RCC 7860 (cell line): ENCODE measurements around the gene CLRN3.

Experiments
- DNase-seq: peaks from one replicate; pipeline ENCODE4 v3.0.0-alpha.2; 2015; ENCODE audit warnings: low spot score
- FAIRE-seq: peaks from 2 replicates; lab custom pipeline; 2012; peaks lifted over from hg19 to GRCh38; lab: Jason Lieb, UNC

CLRN3 gene, protein sequence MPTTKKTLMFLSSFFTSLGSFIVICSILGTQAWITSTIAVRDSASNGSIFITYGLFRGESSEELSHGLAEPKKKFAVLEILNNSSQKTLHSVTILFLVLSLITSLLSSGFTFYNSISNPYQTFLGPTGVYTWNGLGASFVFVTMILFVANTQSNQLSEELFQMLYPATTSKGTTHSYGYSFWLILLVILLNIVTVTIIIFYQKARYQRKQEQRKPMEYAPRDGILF

DNA sequence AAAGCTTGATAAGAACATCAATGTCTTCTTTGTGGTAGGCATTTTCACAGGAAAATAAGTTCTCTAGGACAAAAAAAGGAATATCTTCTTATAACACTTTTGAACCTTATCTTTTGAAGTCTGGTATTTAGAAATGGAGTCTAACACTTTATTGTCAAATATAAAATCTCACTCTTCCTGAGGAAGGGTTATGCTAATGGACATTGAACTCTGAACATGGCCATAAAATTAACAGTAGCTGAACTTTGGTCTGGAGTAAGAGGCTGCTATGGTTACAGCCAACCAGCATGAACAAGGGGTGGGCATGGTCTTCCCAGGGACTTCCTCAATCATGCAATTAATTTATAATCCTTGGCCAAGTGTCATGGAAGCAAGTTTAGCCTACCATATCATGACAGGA lies at the start of gene CLRN3:
CLRN3 (minus strand) TSS at position 199 of the 400 bp plus-strand sequence; CDS start at position 42, 157 bp downstream.
- FAIRE-seq: no peak
- no peak for DNase-seq

DNA sequence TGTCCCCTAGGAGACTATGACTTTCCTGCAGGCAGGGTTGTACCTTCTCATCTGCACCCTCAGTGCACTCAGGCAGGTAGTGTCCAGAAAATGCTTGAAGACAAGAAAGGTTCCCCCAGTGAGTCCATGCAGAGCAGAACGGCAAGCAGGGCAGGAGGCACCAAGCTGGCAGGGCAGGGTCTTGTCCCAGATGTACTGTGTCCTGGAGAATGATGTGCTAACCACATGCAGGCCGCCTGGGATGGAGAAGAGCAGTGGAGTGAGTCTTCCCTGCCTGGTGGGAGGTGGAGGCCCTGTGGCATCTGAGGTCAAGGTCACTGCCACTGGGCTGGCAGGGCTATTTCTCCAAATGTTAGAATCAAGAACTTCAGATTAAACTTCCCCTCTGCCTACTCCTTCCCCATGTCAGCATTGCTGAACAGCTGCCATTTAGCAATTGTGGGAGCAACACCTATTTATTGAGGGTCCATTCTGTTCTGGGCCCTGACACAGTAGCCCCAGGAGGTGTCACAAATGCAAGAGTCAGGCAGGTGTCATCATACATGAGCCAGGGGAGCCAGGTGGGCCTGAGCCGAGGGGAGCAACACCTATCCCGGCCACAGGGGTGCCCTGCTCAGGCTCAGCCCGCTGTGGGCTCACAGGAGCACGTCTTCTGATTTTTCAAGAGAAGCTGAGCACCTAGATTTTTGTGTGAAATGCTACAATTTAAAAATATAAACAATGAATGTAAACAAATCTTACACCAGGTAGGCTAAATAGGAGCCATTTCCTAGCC lies 48.3 kb upstream of the CLRN3 start:
- no peak for DNase-seq
- no peak for FAIRE-seq

DNA sequence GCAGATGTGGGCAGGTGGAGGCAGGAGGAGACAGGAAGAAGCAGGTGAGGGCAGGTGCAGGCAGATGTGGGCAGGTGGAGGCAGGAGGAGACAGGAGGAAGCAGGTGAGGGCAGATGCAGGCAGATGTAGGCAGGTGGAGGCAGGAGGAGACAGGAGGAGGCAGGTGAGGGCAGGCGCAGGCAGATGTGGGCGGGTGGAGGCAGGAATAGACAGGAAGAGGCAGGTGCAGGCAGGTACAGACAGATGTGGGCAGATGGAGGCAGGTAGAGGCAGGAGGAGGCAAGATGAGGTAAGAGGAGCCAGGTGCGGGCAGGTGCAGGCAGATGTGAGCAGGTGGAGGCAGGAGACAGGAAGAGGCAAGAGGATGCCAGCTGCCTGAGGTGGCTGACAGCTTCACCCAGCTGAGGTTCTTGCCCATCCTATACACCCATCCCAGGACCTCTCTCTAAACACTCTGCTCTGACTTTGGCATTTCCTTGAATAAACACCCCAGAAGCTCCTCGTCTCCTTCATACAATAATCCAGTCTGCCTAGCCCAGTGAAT lies 47.1 kb upstream of the CLRN3 start:
- DNase-seq (no peak), FAIRE-seq (no peak)

DNA sequence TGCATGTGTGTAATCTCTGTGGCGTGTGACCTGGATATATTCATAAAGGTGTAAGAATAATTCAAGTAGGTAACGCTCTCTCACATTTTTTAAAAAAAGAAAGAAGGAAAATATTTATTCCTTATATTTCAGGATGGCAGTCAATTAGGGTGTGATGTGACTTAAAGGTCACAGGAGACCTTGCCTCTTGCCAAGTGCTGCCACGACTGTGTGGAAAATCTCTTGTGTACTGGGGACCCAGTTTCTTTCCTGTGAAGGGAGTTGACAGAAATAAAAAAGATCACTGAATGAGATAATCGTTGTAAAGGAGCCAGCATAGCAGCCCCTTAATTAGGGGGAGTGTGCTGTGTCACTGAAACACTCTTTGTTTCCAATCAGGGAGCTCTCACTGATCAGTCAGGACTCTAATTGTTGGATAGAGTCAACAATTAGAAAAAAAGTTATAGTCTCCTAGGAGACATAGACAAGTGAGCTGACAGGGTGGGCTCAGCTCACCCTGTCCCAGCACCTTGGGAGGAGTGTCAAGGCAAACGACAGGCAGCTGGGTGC lies 45.2 kb upstream of the CLRN3 start:
- DNase-seq: no peak
- FAIRE-seq: no peak

DNA sequence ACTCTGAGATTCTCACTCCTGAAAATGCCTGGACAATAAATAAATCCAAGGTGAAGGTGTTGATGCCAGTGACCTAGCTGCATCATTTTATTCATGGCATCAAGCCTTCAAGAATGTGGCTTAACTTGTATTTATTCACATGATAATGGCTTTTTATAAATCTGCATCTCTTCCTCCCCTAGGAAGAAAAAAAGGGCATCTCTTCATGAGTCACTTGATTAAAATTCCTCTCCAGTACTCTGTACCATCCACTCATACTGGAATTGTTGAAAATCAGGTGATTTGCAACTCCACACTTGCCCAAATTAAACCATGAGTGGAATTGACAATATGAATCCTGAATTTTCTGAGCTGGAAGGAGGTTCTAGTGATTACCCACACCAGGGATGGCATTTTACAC lies 44.3 kb upstream of the CLRN3 start:
- no peak for DNase-seq
- FAIRE-seq: no peak

DNA sequence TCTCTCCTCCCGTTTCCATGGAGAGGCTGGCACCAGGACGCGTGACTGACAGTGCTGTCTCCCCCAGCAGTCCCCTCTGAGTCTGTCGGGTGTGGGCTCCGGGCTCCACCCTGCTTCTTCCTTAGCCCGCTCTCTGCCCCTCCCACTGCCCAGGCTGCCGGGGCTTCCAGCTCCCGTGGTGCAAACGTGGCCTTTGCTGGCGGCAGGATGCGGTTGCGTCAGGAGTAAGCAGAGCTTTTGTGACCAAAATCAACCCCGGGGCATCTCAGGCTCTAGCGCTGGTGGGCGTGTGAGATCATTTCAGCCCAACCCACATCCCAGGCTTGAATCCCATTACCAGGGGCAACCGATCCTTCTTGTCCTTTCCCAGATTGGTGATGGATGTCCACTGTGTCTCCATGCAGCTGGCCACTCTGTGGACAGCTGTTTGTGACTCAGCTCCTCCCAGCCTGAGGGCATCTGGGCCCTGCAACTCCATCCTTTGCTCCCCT lies 42.4 kb upstream of the CLRN3 start:
- no peak for FAIRE-seq
- DNase-seq: no peak

DNA sequence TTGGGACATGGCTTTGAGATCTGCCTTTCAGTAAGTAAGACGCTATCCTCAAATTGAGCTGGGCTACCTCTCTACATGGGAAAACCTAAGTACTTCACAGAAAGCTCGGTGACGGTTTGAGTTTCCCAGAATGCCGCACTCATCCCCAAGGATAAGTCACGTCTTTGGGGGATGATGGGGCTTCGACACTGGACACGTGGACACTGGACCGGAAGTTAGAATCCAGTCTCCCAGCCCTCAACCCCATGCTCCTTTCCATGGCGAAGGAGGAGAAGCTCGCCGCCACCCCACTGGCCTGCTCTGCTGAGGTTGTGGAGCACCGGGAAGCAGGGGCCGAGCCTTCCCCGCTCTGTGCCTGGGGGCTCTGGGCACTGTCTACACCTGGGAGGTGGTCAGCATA lies 41.6 kb upstream of the CLRN3 start:
- FAIRE-seq: no peak
- no peak for DNase-seq

DNA sequence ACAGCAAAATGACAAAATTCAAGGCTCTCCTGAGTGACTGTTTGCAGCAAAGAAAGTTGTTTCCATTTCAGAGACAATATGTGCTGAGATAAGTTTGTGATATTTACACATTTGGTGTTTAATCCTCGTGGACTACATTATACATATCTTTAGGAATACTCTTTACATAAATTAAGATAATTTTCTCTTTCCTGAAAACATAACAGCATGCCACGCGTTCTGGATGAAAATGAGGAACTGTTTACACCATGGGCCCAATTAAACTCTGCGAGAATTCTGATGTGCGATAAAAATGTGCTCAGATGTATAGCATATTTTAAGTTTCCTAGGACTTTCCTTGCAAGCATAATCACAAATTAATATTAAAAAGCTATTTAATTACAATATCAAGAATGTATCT lies 40.5 kb upstream of the CLRN3 start:
- DNase-seq (no peak), FAIRE-seq (no peak)

DNA sequence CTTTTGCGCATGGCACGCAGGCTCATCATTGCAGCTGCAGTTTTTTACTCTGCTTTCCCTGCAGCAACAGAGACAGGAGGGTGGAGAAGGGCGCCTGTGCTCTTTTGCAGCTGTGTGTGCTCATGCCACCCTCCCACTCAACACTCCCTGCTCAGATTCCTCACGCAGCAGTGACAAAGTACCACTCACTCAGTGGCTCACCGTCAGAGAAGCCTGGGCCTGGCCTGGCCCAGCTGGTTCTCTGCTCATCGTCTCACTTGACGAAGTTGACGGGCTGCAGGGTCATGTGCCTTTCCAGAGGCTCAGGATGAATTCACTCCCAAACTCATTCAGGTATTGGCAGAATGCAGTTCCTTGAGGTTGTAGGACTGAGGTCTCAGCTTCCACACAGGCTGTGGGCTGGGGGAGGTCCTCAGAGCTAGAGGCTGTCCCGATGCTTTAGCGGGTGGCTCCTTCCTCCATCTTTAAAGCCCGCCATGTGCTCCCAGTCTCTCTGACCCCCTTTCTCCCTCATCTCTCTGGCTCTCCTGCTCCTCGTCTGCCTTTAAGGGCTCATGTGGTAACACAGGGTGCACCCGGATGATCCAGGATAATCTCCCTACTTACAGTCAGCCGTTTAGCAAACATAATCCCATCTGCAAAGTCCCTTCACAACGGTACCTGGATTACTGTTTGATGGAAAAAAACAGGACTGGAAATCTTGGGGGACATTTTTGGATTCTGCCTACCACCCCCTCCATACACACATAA lies 40.0 kb upstream of the CLRN3 start:
- FAIRE-seq (no peak), DNase-seq (no peak)

DNA sequence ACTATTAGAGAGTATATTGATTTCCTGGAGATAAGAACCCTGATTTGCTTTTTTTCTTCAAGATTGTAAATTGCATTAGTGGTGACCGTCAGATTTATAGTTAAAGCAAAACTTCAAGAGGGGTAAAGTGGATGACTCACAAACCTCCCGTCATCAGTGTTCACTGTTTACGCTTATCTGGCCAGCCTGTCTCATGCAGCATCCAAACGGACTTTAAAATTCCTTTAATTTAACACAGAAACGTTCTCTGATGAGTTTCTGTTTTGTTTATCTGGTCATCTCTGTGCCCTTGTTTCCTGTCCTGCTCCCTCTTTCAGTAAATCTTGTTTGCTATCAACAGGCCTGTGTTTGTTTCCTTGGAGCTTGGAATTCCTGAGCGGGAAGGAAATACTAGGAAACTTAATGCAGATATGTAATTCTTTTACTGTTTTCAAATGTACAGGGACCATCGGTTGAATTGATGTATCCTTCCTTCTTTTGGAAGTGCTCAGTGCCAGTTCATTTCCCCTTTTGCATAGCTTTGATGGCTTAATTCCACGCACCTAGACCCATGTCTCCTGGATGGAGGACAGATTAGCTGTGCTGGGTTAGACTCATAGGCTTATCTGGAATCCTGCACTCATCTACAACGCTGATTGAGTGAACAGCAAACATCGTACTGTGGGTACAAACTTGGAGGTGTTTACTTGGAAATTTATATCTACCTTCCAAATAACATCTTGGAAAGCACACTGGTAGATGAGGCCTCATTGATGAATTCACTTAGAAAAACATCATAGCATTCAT lies 35.5 kb upstream of the CLRN3 start:
- DNase-seq (peak; percentile 29), FAIRE-seq (peak; percentile 85)

DNA sequence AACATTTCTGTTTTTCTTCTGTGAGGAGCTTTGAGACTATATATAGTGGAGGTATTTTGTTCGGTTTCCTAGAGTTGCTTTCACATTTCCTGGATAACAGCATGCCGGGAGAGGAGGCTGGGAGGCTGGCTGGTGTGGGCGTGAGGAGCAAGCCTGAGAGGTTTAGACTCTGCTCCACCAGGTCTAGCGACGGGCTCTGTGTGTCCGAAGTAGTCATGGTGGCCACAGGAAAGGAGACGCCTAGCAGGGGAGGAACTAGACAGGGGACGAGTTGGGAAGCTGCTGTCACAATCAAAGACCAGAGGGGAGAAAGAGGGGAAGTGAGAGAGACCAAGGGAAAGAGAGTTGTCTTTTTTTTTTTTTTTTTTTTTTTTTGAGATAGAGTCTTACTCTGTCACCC lies 33.7 kb upstream of the CLRN3 start:
- FAIRE-seq (no peak), DNase-seq (no peak)

DNA sequence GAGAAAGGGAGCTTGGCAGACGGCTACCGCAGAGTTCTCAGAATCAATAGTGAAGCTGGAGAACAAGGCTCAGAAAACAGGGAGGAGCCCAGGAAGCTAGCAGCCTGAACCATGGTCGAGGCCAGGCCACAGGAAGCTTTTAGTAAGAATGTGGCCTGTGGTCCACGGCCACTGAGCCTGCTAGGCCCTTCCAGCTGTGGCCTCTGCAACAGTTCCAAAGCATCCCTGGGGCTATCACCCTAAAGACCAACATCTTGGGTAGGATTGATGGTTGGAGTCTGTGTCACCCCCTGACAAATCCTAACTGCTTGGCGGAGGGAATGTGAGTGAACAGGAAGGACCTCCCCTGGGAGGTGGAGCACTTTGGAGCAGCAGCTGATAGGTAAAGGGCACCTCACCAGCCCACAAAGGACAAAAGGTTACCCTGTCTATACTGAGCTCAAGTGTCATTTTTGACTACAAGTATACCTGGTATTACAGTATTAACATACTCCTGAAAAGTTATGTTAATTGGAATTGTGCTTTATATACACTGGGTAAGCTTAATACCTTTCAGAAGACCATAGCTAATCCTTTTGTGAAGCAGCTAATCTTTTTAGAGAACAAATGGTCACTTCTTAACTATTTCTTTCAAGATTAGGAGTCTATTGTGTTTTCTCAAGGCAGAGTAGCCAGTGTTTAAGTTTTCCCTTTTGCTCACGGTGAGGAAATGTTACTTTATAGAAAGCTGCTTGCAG lies 32.9 kb upstream of the CLRN3 start:
- DNase-seq (no peak), FAIRE-seq (no peak)

DNA sequence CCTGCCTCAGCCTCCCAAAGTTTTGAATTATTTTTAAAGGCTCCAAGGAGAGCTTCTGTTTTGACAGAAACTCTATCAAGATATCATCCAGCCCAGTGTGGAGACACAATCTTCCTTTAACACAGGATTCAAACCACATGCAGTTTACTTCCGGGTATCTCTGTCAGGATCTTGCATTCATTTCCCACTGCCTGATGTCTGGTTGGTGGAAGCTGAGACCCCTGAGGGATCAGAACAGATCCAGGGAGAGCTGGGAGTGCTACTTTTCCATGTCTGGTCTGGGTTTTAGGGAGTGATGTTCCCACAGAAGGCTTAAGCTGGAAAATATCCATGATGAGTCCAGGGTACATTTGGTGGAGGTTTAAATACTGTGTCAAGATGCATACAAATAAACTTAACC lies 30.9 kb upstream of the CLRN3 start:
- FAIRE-seq (no peak), DNase-seq (no peak)

DNA sequence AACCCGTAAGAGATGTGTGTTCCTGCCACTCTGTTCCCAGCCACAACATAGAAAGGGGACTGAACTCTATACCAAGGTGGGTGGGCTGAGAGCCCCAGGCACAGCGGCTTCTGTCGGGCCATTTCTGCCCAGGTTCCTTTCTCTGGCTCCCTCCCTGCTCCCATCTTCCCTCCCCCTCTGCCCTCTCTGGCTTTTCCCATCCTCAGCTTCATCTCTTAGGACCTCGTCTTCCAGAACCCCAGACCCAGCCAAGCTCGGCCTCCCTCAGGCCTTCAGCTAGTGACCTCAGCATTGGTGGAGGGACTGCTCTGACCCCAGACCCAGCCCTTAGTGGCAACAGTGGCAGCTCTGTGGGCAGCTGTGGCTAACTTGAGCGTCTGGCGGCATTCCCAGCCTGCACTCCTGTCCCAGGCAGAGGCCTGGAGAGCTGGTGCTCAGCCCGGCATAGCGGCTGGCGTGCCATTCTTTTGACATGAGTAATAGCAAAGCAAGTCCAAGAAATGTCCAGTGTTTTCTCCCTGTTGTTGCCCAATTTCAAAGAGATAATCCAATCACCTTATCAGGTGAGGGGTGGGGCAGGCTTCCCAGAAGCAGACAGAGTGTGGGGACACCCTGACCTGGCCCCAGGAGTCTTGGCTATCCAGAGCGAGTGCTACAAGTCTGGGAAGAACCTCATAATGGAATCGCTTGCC lies 30.1 kb upstream of the CLRN3 start:
- DNase-seq: peak; percentile 98
- peak; percentile 95 for FAIRE-seq

DNA sequence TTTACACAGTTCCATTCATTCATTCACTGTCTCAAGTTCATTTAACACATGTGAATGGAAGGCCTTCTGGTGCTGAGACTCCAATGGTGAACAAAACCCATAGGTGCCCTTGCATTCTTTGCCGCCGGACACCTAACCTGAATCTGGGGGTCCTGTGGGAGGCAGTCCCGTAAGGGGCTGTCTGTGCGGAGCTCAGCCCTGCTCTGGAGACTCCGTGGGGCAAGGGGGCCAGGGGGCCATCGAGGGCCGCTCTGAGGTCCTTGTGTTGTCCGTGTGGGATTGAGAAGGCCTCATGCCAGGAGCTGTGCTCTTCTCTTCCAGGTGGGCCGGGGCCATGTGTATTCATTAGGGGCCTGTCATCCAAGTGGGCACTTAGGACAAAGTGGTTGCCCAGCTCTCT lies 29.5 kb upstream of the CLRN3 start:
- DNase-seq (no peak), FAIRE-seq (no peak)

DNA sequence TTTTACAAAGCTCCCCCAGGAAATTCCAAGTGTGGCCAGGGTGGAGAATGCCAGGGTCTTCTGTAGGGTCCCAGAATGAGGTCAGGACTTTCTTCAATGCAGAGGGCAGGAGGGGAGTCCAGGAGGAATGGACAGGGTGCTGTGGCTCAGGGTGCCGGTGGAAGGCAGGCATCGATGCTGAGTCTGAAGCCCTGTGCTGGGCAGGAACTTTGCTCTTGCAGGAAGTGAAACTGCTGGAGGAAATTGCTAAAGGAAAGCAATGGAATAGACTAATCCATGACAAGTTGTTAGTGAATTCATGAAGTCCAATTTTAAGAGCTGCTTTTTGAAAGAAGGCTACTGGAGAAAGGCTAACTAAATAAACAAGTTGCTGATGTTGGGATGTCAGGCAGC lies 29.0 kb upstream of the CLRN3 start:
- no peak for FAIRE-seq
- DNase-seq: no peak

DNA sequence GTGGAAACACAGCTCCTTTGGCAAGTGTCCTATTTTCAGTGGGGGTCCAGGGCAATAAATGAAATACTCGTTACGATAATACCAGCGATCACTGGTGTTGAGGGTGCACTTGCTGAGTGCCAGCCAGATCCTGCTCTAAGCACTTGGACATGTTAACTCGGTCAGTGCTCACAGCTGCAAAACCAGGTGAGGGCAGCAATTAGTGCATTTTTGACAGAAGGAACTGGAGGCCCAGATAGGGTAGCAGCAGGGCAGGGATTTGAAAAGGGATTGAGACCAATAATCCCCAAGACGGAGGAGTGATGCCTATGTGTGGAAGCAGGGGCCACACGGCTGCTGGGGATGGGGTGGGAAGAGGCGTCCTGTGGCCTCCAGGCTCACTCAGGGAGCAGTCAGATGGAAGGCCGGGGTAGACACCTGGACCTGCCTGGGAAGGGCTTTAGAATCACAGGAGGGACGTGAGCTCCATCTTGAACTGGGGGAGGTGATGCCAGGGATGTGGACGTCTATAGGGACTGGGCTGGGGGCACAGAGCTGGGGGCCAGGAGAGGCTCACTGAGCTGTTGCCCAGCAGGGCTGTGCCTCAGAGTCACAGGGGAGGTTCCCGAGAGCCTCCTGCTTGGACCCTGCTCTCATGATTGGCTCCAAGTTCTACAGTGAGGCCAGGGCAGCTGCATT lies 28.5 kb upstream of the CLRN3 start:
- DNase-seq (no peak), FAIRE-seq (no peak)

DNA sequence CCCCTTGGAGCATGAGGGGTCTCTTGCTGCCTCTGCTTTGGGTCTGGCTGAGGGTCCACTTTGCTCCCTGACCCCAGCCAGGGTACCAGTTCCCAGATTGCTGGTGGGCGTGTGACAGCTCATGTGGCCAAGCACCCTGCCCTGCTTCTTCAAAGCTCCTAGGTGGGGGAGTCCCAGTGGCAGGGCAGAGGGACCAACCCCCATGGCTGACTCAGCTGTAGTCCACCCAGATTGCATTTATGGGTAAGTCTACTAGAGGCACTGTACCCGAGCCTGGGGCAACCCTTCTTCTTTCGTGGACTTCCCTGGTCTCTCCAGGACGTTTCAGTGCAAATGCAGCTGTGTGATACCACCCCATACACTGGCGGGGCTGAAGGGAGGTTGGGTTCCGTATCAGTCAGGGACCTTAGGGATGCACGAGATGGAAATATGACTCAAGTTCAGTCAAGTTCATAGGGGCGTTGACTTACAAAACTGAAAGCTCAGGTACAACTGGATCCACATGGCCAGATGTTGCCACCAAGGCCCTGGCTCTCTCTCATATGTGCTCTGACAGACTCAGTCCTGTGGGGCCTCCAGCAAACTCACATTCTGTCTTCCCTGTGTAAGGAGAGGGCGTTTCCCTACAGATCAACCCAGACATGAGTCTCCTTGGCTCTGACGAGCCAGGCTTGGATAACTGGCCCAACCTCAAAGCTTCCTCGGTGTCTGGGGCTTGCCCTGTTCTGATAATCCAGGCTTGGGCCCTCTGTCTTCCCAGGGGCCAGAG lies 27.7 kb upstream of the CLRN3 start:
- FAIRE-seq: no peak
- peak; percentile 54 for DNase-seq
